ENCODE results near the gene FAM204A.

DNA sequence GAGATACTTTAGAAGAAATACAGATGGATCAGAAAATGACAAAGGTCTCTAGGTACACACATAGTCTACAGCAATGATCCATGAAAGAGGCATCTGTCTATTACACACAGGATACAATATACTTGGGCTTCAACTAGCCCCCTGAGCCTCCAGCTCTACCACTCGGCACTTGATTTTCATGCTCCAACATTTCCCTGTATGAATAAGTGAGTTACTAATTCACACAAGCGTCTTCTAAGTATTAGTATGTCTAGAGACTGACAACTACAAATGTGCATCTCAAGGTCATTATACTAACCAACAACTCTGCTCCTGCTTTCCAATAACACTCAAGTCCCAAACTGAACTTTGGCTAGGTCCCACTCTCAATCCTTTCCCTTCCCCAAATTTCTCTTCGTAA lies 8.3 kb downstream of the FAM204A start:
- TF ChIP-seq POLR2A (IDR thresholded peaks at IDR 0.05; ENCODE audit: low read depth, low read length): no peak
- no peak for TF ChIP-seq POLR2AphosphoS5 (IDR thresholded peaks at IDR 0.05; ENCODE audit: low read depth, low read length)
- TF ChIP-seq TAF1 (IDR thresholded peaks at IDR 0.05; ENCODE audit: low read depth, low read length): no peak
